HG02943 (cell line): ENCODE data around the gene NLRX1.
"Not testable (repeated sequence)": the region's sequence is repeated elsewhere in the genome, so short reads cannot be mapped to it uniquely, and the experiment has no call there.

Source experiments
- ATAC-seq: cut with Tn5 transposase; IDR thresholded peaks from one replicate; pipeline ENCODE4 v1.9.1; 2021; ENCODE audit warnings: mild to moderate bottlenecking, low read depth, moderate library complexity; ENCODE audit not compliant: unreplicated experiment

The NLRX1 gene

GRCh38 chr11:119181677-119182412 is 13.3 kb downstream of the NLRX1 start:
- no peak for ATAC-seq

GRCh38 chr11:119184399-119184798 is 15.9 kb downstream of the NLRX1 start:
- not testable (repeated sequence) for ATAC-seq

GRCh38 chr11:119185981-119186634 is 17.6 kb downstream of the NLRX1 start:
- ATAC-seq = no peak

GRCh38 chr11:119187123-119187892 is 18.8 kb downstream of the NLRX1 start:
- no peak for ATAC-seq

GRCh38 chr11:119188067-119188466 is 19.5 kb downstream of the NLRX1 start:
- ATAC-seq = no peak

GRCh38 chr11:119188887-119189286 is 20.4 kb downstream of the NLRX1 start:
- ATAC-seq = no peak

GRCh38 chr11:119189393-119189792 is 20.9 kb downstream of the NLRX1 start:
- ATAC-seq = no peak

- ATAC-seq = no peak
Measured at GRCh38 chr11:119190531-119190930, 22.0 kb downstream of the NLRX1 start.

- not testable (repeated sequence) for ATAC-seq
Measured at GRCh38 chr11:119191265-119191664, 22.7 kb downstream of the NLRX1 start.

GRCh38 chr11:119192111-119192510 is 23.6 kb downstream of the NLRX1 start:
- ATAC-seq = no peak

GRCh38 chr11:119193001-119193400 is 24.5 kb downstream of the NLRX1 start:
- ATAC-seq = no peak

- no peak for ATAC-seq
Measured at GRCh38 chr11:119193626-119194025, 25.1 kb downstream of the NLRX1 start.

- ATAC-seq = no peak
Measured at GRCh38 chr11:119194811-119195440, 26.4 kb downstream of the NLRX1 start.

GRCh38 chr11:119195680-119196079 is 27.2 kb downstream of the NLRX1 start:
- ATAC-seq = no peak

- ATAC-seq = no peak
Measured at GRCh38 chr11:119196833-119197483, 28.4 kb downstream of the NLRX1 start.

GRCh38 chr11:119198925-119199324 is 30.4 kb downstream of the NLRX1 start:
- no peak for ATAC-seq

GRCh38 chr11:119201236-119201635 is 32.7 kb downstream of the NLRX1 start:
- not testable (repeated sequence) for ATAC-seq

- ATAC-seq = no peak
Measured at GRCh38 chr11:119202554-119202953, 34.0 kb downstream of the NLRX1 start.

- ATAC-seq = no peak
Measured at GRCh38 chr11:119204066-119204465, 35.5 kb downstream of the NLRX1 start.

- no peak for ATAC-seq
Measured at GRCh38 chr11:119205080-119205479, 36.6 kb downstream of the NLRX1 start.
